Adrenal gland (tissue), 12 donors: ENCODE measurements around the gene ITGB3. TPM values are rescaled to one million over a fixed set of nuclear protein-coding genes. Genes with fewer than 3 reads are reported as not detected.
"Not testable (repeated sequence)": the region's sequence is repeated elsewhere in the genome, so short reads cannot be mapped to it uniquely, and the experiment has no call there.

ENCODE experiments used
- DNase-seq, 7 donors: peaks; one replicate each; pipeline ENCODE4 v3.0.0-alpha.2; 2019 to 2020
- H3K27ac ChIP-seq, 5 donors: fragments of 200-600 bp; sonication (generic) in 4 of 5; 1 replicate in 3 of 5; 2 replicates in 2 of 5; pipeline versions ENCODE4 v1.5.1 to v1.8.0; 2016 to 2020; ENCODE audit warnings: mild to moderate bottlenecking in 1 of 5
- H3K27me3 ChIP-seq: fragments of 200-600 bp; 2 replicates; pipeline ENCODE4 v1.8.0; 2021
- H3K36me3 ChIP-seq, 2 donors: fragments of 200-600 bp; replicated peaks in 1 of 2; 1 replicate in 1 of 2; 2 replicates in 1 of 2; pipeline versions ENCODE4 v1.5.1 to v1.8.0; 2018 to 2022
- H3K4me1 ChIP-seq, 2 donors: fragments of 200-600 bp; replicated peaks in 1 of 2; 1 replicate in 1 of 2; 2 replicates in 1 of 2; pipeline versions ENCODE4 v1.5.1 to v1.8.0; 2018 to 2021
- H3K4me3 ChIP-seq, 4 donors: fragments of 200-600 bp; sonication (generic) in 3 of 4; one replicate each; pipeline ENCODE4 v1.5.1; 2016 to 2018
- H3K9me3 ChIP-seq, 3 donors: fragments of 200-600 bp; sonication (generic) in 1 of 3; replicated peaks in 1 of 3; 1 replicate in 2 of 3; 2 replicates in 1 of 3; pipeline versions ENCODE4 v1.5.1 to v1.8.0; 2016 to 2021
- POLR2A ChIP-seq, 2 donors: fragments of 450-650 bp; IDR thresholded peaks; one replicate each; pipeline ENCODE4 v1.6.1; 2017; ENCODE audit warnings: antibody characterized with exemption in 2 of 2, mild to moderate bottlenecking in 2 of 2, moderate library complexity in 1 of 2
- WGBS, 4 donors: extraction: QIAGEN DNeasy Blood & Tissue Kit in 2 of 4; methylation state at CpG; one replicate each; pipeline versions ENCODE4 v1.1.5 to v1.1.7; 2013 to 2017; 5-methylcytosine and 5-hydroxymethylcytosine counted together
- intact Hi-C, 2 donors: fragments of 100-400 bp; cut with DNase I; formaldehyde crosslinking; loops; one replicate each; pipeline versions ENCODE4 v1.14.1 to v1.15.0; 2022 to 2023
- polyA plus RNA-seq, 3 donors: library from polyadenylated mRNA; stranded (reverse); fragments of 200-250 nt in 2 of 3; fragments of 350-450 nt in 1 of 3; fragmentation: Illumina TruSeq in 1 of 3; extraction: RNeasy Lipid Tissue Mini Kit (QIAGEN cat#74804) in 1 of 3; gene quantifications; one replicate each; pipeline ENCODE4 v1.2.3, GENCODE V29; 2013 to 2014
- total RNA-seq, 9 donors: library from RNA; depleted of rRNA in 4 of 9; stranded (reverse); fragments of >200 nt in 4 of 9; fragments of 120-200 nt in 1 of 9; fragmentation: NEBNext Ultra II Directional in 1 of 9; extraction: Animal tissue kit (Norgen Biotek cat#: 25700) in 1 of 9; gene quantifications; one replicate each; pipeline versions ENCODE4 v1.1.0 to v1.2.4, GENCODE V29; 2013 to 2023
- TF ChIP-seq, protein P1 (sequence below), 6 experiments: fragments of 450-650 bp in 4 of 6; fragments of 200-600 bp in 2 of 6; sonication (generic) in 1 of 6; IDR thresholded peaks; 1 replicate in 5 of 6; 2 replicates in 1 of 6; pipeline versions ENCODE4 v1.5.1 to v1.8.0; 2016 to 2021; ENCODE audit warnings: antibody characterized with exemption in 6 of 6, mild to moderate bottlenecking in 2 of 6, moderate library complexity in 1 of 6
- donor health status: healthy with polysubstance abuse.
- donor health status: Bipolar disorder and iron deficiency.
- donor health status: DM: yes; HTN: yes; CAD: no.
- donor health status: DM: no; HTN: no; CAD: no.
- donor health status: DM: no; HTN: no; CAD: no.
- donor health status: DM: yes; HTN: yes; CAD: no.

Gene ITGB3
- total and polyA plus RNA-seq, 12 donors, result 0.12 to 3.7 (median 1.5) TPM

DNA sequence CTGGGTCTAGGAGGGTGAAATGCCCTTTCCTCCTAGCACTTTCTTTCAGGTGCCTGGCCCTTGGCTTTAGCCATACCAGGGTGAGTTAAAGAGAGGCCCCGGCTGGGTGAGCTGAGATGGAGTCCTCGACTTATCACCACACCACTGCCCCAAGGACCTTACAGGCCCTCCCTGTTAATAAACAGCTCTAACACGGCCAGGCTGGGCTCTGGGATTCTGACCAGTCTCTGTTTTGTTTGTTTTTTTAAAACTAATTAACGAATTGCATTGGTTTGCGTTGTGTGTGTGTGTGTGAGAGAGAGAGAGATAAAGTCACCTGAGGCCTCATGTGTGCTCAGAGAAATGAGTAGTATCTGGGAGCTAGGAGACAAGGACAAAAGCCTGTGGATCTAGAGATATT is 30.2 kb upstream of the ITGB3 start:
- no peak overlapping the region for H3K4me3 ChIP-seq
- no peaks in the 10 kb centered on the region for H3K9me3 ChIP-seq
- 83 to 96% (median 91%) methylated on average over 5 of the region's 5 CpGs for whole genome bisulfite sequencing, 4 donors
- H3K27me3 ChIP-seq, result no peaks in the 10 kb centered on the region
- TF ChIP-seq POLR2A (IDR thresholded peaks at IDR 0.05), result no peak
- TF ChIP-seq, protein P1, sequence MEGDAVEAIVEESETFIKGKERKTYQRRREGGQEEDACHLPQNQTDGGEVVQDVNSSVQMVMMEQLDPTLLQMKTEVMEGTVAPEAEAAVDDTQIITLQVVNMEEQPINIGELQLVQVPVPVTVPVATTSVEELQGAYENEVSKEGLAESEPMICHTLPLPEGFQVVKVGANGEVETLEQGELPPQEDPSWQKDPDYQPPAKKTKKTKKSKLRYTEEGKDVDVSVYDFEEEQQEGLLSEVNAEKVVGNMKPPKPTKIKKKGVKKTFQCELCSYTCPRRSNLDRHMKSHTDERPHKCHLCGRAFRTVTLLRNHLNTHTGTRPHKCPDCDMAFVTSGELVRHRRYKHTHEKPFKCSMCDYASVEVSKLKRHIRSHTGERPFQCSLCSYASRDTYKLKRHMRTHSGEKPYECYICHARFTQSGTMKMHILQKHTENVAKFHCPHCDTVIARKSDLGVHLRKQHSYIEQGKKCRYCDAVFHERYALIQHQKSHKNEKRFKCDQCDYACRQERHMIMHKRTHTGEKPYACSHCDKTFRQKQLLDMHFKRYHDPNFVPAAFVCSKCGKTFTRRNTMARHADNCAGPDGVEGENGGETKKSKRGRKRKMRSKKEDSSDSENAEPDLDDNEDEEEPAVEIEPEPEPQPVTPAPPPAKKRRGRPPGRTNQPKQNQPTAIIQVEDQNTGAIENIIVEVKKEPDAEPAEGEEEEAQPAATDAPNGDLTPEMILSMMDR (IDR thresholded peaks at IDR 0.05), result no peak
- no peak overlapping the region for H3K27ac ChIP-seq
- intact Hi-C loops, result no loop called here
- no peaks in the 10 kb centered on the region for H3K36me3 ChIP-seq
- H3K4me1 ChIP-seq, result peaks cover 6 to 22% of the 10 kb centered on the region in 2 donors
- no peak for DNase-seq

DNA sequence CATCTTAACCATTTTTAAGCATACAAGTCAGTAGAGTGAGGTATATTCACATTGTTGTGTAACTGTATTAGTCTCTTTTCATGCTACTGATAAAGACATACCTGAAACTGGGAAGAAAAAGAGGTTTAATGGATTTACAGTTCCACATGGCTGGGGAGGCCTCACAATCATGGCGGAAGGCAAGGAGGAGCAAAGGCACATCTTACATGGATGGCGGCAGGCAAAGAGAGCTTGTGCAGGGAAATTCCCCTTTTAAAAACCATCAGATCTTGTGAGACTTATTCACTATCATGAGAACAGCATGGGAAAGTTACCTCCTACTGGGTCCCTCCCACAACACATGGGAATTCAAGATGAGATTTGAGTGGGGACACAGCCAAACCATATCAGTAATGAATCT is 29.6 kb upstream of the ITGB3 start:
- H3K36me3 ChIP-seq, H3K9me3 ChIP-seq, H3K27me3 ChIP-seq, intact Hi-C loops, DNase-seq, H3K4me3 ChIP-seq: not testable (repeated sequence)
- Histone ChIP-seq H3K27ac (peak overlapping the region in 2 of 5 donors; percentile 76 to 88), H3K4me1 (peaks cover 6 to 22% of the 10 kb centered on the region in 2 donors)
- WGBS, 4 donors, result 87 to 100% (median 99%) methylated on average over 2 of the region's 2 CpGs

GRCh38 chr17:47224966-47225365 is 28.7 kb upstream of the ITGB3 start:
- Histone ChIP-seq H3K9me3 (no peaks in the 10 kb centered on the region), H3K4me1 (peaks cover 6 to 24% of the 10 kb centered on the region in 2 donors), H3K4me3 (no peak overlapping the region), H3K27me3 (no peaks in the 10 kb centered on the region), H3K36me3 (no peaks in the 10 kb centered on the region), H3K27ac (peak overlapping the region; percentile 18 to 88 (median 64))
- no peak for TF ChIP-seq POLR2A (IDR thresholded peaks at IDR 0.05)
- TF ChIP-seq, protein P1 (IDR thresholded peaks at IDR 0.05), result no peak
- no peak for DNase-seq
- 10 to 36% (median 13%) methylated on average over 1 of the region's 1 CpG for WGBS, 4 donors
- intact Hi-C loops, result no loop called here

- H3K9me3 ChIP-seq, result no peaks in the 10 kb centered on the region
- no peak overlapping the region for H3K4me3 ChIP-seq
- DNase-seq, result peak; percentile 68 to 92 (median 86)
- no peaks in the 10 kb centered on the region for H3K27me3 ChIP-seq
- intact Hi-C loops, result no loop called here
- no peak for TF ChIP-seq POLR2A (IDR thresholded peaks at IDR 0.05)
- TF ChIP-seq, protein P1 (IDR thresholded peaks at IDR 0.05), result no peak
- peak overlapping the region; percentile 52 to 88 (median 64) for H3K27ac ChIP-seq
- no peaks in the 10 kb centered on the region for H3K36me3 ChIP-seq
- peaks cover 6 to 27% of the 10 kb centered on the region in 2 donors for H3K4me1 ChIP-seq
- 20 to 31% (median 25%) methylated on average over 3 of the region's 3 CpGs for WGBS, 4 donors
These were observed 28.2 kb upstream of the ITGB3 start for GRCh38 chr17:47225436-47225858.

DNA sequence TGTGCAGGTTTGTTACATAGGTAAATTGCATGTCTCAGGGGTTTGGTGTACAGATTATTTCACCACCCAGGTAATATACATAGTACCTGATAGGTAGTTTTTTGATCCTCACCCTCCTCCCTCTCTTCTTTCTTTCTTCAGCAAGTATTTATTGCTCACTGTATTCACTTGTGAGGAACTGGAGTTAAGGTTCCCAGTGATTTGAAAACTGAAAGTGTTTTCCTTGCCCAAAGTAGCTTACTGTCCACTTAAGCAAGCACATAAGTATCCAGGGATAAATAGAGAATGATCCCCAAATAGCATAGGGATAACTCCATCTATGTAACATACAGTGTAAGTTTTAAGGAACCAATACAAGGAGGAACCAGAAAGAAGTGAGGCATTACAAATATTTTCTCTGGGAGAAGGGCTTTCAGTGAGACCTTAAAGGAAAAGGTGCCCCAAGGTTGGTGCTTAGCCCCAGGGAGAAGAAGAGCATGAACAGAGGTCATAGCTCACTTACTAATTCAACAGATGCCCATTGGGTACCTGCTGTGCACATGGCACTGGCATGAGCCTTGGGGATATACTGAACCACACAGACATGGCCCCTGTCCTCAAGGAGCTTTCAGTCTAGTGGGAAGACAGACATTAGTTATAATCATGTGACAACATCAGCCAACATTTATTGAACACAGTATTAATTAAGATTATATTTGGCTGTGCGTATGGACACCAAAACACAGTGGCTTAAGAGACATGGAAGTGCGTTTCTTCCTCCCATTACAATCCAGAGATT is 27.5 kb upstream of the ITGB3 start:
- no peaks in the 10 kb centered on the region for H3K36me3 ChIP-seq
- TF ChIP-seq POLR2A (IDR thresholded peaks at IDR 0.05), result no peak
- TF ChIP-seq, protein P1 (IDR thresholded peaks at IDR 0.05), result no peak
- H3K27ac ChIP-seq, result peak overlapping the region; percentile 52 to 88 (median 64)
- H3K27me3 ChIP-seq, result no peaks in the 10 kb centered on the region
- peaks cover 6 to 27% of the 10 kb centered on the region in 2 donors for H3K4me1 ChIP-seq
- intact Hi-C loops, result no loop called here
- H3K9me3 ChIP-seq, result no peaks in the 10 kb centered on the region
- WGBS, 4 donors, result 94 to 97% (median 96%) methylated on average over 2 of the region's 2 CpGs
- H3K4me3 ChIP-seq, result no peak overlapping the region
- no peak for DNase-seq
